Stimulated activated CD8-positive, alpha-beta memory T cell treated with anti-CD3 and anti-CD28 coated beads, Interleukin-4, amount 100 ng/mL, for 24 hours (primary cell): ENCODE results near the gene GLRX.
"Not testable (repeated sequence)": the region's sequence is repeated elsewhere in the genome, so short reads cannot be mapped to it uniquely, and the experiment has no call there.

Experiments
- DNase-seq: peaks from one replicate; pipeline ENCODE4 v3.0.0-alpha.2; 2020; ENCODE audit warnings: low read depth

Gene GLRX

GRCh38 chr5:95852567-95852966 lies 30.0 kb upstream of the GLRX start:
- no peak for DNase-seq

GRCh38 chr5:95851141-95851540 lies 28.6 kb upstream of the GLRX start:
- not testable (repeated sequence) for DNase-seq

- no peak for DNase-seq
Measured at GRCh38 chr5:95850391-95850894, 27.9 kb upstream of the GLRX start.

GRCh38 chr5:95848701-95849100 lies 26.2 kb upstream of the GLRX start:
- DNase-seq: no peak

- DNase-seq: no peak
Measured at GRCh38 chr5:95847261-95847592, 24.7 kb upstream of the GLRX start.

- DNase-seq: peak; percentile 37
Measured at GRCh38 chr5:95846554-95847260, 24.2 kb upstream of the GLRX start.

GRCh38 chr5:95845391-95845790 lies 22.9 kb upstream of the GLRX start:
- DNase-seq: no peak

- DNase-seq: no peak
Measured at GRCh38 chr5:95843733-95844223, 21.3 kb upstream of the GLRX start.

GRCh38 chr5:95842854-95843544 lies 20.5 kb upstream of the GLRX start:
- peak; percentile 49 for DNase-seq

- no peak for DNase-seq
Measured at GRCh38 chr5:95841914-95842812, 19.6 kb upstream of the GLRX start.

- no peak for DNase-seq
Measured at GRCh38 chr5:95840956-95841705, 18.6 kb upstream of the GLRX start.

- DNase-seq: no peak
Measured at GRCh38 chr5:95839658-95840057, 17.1 kb upstream of the GLRX start.

GRCh38 chr5:95838556-95838955 lies 16.0 kb upstream of the GLRX start:
- DNase-seq: no peak

GRCh38 chr5:95838001-95838520 lies 15.5 kb upstream of the GLRX start:
- DNase-seq: no peak

GRCh38 chr5:95837492-95837891 lies 15.0 kb upstream of the GLRX start:
- no peak for DNase-seq

GRCh38 chr5:95836971-95837370 lies 14.4 kb upstream of the GLRX start:
- not testable (repeated sequence) for DNase-seq

GRCh38 chr5:95836544-95836943 lies 14.0 kb upstream of the GLRX start:
- no peak for DNase-seq

- DNase-seq: no peak
Measured at GRCh38 chr5:95835682-95836385, 13.3 kb upstream of the GLRX start.

GRCh38 chr5:95832664-95833063 lies 10.1 kb upstream of the GLRX start:
- no peak for DNase-seq

GRCh38 chr5:95830226-95830625 lies 7.7 kb upstream of the GLRX start:
- no peak for DNase-seq

GRCh38 chr5:95827892-95828246 lies 5.3 kb upstream of the GLRX start:
- no peak for DNase-seq
